MG63 (cell line): ENCODE results near the gene KIF12. TPM values are rescaled to one million over a fixed set of nuclear protein-coding genes. Genes with fewer than 3 reads are reported as not detected.

Experiments
- DNase-seq: peaks from one replicate; pipeline ENCODE4 v3.0.0-alpha.2; 2020
- H3K27me3 ChIP-seq: fragments of 250-450 bp; sonication (Bioruptor Pico); 2 replicates; pipeline ENCODE4 v1.5.1; 2020; ENCODE audit warnings: mild to moderate bottlenecking, moderate library complexity
- H3K36me3 ChIP-seq: fragments of 250-450 bp; sonication (Bioruptor Pico); 2 replicates; pipeline ENCODE4 v1.5.1; 2020; ENCODE audit warnings: mild to moderate bottlenecking, moderate library complexity
- H3K4me3 ChIP-seq: fragments of 250-450 bp; sonication (Bioruptor Pico); 2 replicates; pipeline ENCODE4 v1.5.1; 2020; ENCODE audit warnings: mild to moderate bottlenecking, moderate library complexity
- H3K9me3 ChIP-seq: fragments of 250-450 bp; sonication (Bioruptor Pico); 2 replicates; pipeline ENCODE4 v1.5.1; 2020; ENCODE audit warnings: mild to moderate bottlenecking, moderate library complexity
- total RNA-seq: library from RNA; depleted of rRNA; stranded (reverse); fragments of >200 nt; shearing (Covaris generic); gene quantifications from 2 replicates; pipeline ENCODE4 v1.2.3, GENCODE V29; 2014; ENCODE audit warnings: low replicate concordance

The KIF12 gene
- total RNA-seq, 1 experiment from 2014 or later = not detected

DNA sequence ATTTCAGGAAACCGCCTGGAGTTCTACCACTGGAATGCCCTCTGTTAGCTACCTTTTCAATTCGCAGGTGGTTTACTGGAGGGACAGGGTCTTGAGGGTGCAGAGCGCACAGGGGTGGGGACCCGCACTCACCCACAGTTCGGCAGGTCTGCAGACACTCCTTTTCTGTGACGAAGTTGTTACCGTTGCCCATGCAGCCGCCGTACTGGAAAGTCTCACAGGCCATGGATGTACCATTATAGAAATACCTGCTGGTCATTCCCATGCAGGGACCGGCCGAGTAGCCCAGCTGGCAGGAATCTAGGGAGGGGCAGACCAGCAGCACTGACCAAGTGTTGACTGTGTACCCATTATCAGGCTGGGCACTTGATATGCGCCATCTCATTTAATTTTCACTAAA, 37.8 kb downstream of the KIF12 start:
- H3K9me3 ChIP-seq = no peaks in the 10 kb centered on the region; the same call in 1 of the 2 replicates
- H3K36me3 ChIP-seq = no peaks in the 10 kb centered on the region
- no peak overlapping the region for H3K4me3 ChIP-seq
- DNase-seq = no peak
- H3K27me3 ChIP-seq = peaks cover 6% of the 10 kb centered on the region; the same call in 1 of the 2 replicates

- Histone ChIP-seq H3K27me3 (peaks cover 6% of the 10 kb centered on the region; the same call in 1 of the 2 replicates), H3K36me3 (no peaks in the 10 kb centered on the region), H3K9me3 (no peaks in the 10 kb centered on the region; the same call in 1 of the 2 replicates), H3K4me3 (no peak overlapping the region)
- no peak for DNase-seq
Observed at GRCh38 chr9:114060711-114061110, 38.4 kb downstream of the KIF12 start.

- Histone ChIP-seq H3K27me3 (peaks cover 6% of the 10 kb centered on the region; the same call in 1 of the 2 replicates), H3K9me3 (no peaks in the 10 kb centered on the region; the same call in 1 of the 2 replicates), H3K36me3 (no peaks in the 10 kb centered on the region), H3K4me3 (no peak overlapping the region)
- no peak for DNase-seq
Observed at GRCh38 chr9:114060070-114060469, 39.0 kb downstream of the KIF12 start.

DNA sequence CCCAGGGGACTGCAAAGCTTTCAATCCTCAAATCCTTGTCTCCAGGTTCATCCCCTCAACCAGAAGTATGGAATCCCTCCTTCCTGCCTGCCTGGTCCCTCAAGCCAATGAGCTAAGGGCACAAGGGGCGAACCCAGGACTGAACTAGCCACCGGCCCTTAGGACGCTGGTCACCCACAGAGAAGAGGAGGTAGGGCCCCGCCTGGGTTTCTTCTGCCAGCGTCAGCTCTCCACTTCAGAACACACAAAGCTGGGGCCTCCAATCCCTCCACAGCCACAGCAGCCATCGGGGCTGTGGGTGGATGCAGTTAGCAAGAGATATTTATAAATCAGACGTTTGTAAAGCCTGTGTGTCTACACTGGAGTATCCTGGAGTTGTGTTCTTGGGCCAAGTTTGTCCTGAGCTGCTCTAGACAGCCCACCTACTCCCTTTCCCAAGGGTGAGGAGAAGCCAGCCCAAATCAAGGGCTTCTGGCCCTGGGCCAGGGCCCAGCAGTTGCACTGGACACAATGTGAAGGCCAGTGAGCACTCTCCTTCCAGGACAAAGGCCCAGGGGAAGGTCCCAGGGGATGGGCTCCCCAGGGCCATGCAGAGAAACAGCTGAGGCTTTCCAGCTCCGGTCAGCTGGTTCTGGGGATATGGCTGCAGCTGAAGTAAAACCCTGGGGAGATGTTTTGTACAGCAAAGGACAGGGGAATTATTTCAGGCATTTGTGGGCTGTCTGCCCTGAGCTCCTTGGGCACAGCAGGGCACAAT, 39.9 kb downstream of the KIF12 start:
- peaks cover 5% of the 10 kb centered on the region; the same call in 1 of the 2 replicates for H3K27me3 ChIP-seq
- H3K4me3 ChIP-seq = no peak overlapping the region
- H3K9me3 ChIP-seq = no peaks in the 10 kb centered on the region; the same call in 1 of the 2 replicates
- no peaks in the 10 kb centered on the region for H3K36me3 ChIP-seq
- no peak for DNase-seq

GRCh38 chr9:114058688-114059046, 40.4 kb downstream of the KIF12 start:
- no peak for DNase-seq
- no peaks in the 10 kb centered on the region for H3K36me3 ChIP-seq
- peaks cover 1% of the 10 kb centered on the region; the same call in 1 of the 2 replicates for H3K27me3 ChIP-seq
- H3K9me3 ChIP-seq = no peaks in the 10 kb centered on the region; the same call in 1 of the 2 replicates
- no peak overlapping the region for H3K4me3 ChIP-seq

DNA sequence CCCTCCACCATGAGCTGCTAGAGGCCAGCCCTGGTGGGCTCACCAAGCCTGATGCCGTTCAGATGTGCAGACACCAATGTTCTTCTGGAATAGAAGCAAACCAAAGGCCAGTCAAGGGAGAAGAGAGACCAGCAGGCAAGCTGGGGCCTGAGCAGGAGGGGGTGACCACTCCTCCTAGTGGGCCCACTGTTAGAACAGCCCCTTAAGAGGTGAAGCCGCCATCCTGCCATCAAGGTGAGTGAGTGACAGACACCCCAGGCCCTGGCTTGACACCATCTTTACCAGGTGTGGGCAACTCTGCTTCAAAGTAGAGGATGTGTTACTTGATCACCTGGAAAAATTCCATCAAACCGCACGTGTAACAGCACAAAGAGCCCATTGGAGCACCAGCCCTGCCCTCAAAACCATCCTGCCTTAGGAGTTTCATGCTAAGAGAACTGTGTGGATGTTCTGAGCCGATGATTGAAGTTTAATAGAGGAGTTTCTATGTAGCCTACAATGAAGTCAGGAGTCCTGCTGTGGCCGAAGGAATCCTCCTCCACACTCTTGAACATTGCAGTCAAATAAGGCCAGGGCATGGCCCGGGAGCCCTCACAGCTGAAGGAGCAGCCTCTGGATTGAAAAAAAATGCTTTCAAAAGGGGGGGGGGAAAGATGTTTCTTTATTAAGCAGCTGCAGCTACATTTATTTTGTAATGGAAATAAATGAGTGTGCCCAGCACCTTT, 41.8 kb downstream of the KIF12 start:
- no peak for DNase-seq
- Histone ChIP-seq H3K36me3 (no peaks in the 10 kb centered on the region), H3K27me3 (no peaks in the 10 kb centered on the region), H3K4me3 (no peak overlapping the region), H3K9me3 (no peaks in the 10 kb centered on the region)

DNA sequence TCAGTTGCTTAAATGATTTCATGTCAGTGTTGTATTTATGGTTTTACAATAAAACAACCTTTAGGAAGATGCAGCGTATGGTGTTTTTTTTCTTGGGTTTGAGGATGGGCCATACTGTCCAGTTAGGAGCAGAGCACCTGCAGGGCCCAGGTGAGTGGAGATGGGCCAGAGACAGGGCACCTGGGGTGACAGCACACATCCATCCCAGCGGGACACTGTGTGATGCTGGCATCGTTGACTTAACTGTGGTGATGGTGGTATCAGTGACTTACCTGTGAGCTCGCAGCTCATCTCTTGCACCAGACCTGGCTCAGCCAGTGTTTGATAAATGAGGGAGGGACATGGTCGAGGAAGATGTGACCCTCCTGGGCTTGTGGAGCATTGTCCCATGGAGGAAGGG, 42.6 kb downstream of the KIF12 start:
- no peak for DNase-seq
- H3K4me3 ChIP-seq = no peak overlapping the region
- no peaks in the 10 kb centered on the region for H3K9me3 ChIP-seq
- no peaks in the 10 kb centered on the region; the same call in 1 of the 2 replicates for H3K36me3 ChIP-seq
- no peaks in the 10 kb centered on the region for H3K27me3 ChIP-seq

DNA sequence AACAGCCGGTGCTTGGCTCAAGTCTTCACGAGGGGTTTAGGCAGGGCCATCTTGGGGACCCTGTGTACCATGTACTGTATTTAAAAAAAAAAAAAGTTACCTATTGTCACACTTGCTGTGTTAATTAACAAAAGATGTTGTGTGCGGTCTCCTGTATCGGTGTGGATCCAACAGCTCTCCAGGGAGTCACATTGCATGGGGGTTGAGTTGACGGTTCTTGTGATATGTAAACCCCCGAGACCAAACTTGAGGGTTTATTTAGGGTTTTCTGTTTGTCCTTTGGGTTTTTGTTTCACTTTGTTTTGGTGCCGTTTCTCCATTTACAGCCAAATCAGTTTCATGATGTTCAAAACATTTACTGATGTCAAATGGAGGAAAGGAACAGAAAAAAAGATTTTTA, 43.2 kb downstream of the KIF12 start:
- H3K36me3 ChIP-seq = no peaks in the 10 kb centered on the region; the same call in 1 of the 2 replicates
- DNase-seq = no peak
- no peaks in the 10 kb centered on the region for H3K9me3 ChIP-seq
- no peak overlapping the region for H3K4me3 ChIP-seq
- H3K27me3 ChIP-seq = no peaks in the 10 kb centered on the region

GRCh38 chr9:114055061-114055460, 44.0 kb downstream of the KIF12 start:
- no peaks in the 10 kb centered on the region for H3K9me3 ChIP-seq
- H3K4me3 ChIP-seq = no peak overlapping the region
- no peaks in the 10 kb centered on the region for H3K27me3 ChIP-seq
- no peak for DNase-seq
- H3K36me3 ChIP-seq = peaks cover 2% of the 10 kb centered on the region; the same call in 1 of the 2 replicates

DNA sequence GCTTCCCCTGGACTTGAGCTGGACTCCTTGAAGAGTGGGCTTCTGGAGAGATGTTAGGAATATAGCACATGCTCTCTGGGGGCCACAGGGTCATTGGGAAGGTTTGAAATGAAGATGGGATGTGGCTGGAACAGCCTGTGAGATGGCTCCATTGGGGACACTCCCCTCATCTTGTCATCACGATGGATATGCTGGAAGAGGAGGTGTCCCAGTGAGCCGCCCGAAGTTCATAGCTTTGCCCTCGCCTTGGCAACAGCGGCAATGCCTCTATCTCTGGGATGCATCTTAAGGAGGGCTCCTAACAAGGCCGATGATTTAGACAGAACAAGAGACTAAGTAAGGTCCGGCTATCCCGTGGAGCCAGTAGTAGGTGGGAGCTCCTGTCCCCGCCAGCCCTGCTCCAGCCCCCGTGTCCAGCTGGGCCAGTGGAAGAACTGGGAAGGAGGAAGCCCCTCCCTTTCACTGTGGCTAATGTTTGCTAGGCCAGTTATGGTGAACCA, 44.9 kb downstream of the KIF12 start:
- Histone ChIP-seq H3K9me3 (no peaks in the 10 kb centered on the region), H3K36me3 (peaks cover 2% of the 10 kb centered on the region; the same call in 1 of the 2 replicates), H3K4me3 (no peak overlapping the region), H3K27me3 (no peaks in the 10 kb centered on the region)
- DNase-seq = no peak

- Histone ChIP-seq H3K9me3 (no peaks in the 10 kb centered on the region), H3K4me3 (no peak overlapping the region), H3K36me3 (peaks cover 2% of the 10 kb centered on the region; the same call in 1 of the 2 replicates), H3K27me3 (no peaks in the 10 kb centered on the region)
- no peak for DNase-seq
Observed at GRCh38 chr9:114053246-114054005, 45.7 kb downstream of the KIF12 start.

GRCh38 chr9:114051706-114052105, 47.4 kb downstream of the KIF12 start:
- Histone ChIP-seq H3K36me3 (peaks cover 5% of the 10 kb centered on the region; the same call in 1 of the 2 replicates), H3K27me3 (no peaks in the 10 kb centered on the region), H3K4me3 (no peak overlapping the region), H3K9me3 (no peaks in the 10 kb centered on the region)
- DNase-seq = no peak

- Histone ChIP-seq H3K9me3 (no peaks in the 10 kb centered on the region), H3K4me3 (no peak overlapping the region), H3K27me3 (no peaks in the 10 kb centered on the region), H3K36me3 (peaks cover 5% of the 10 kb centered on the region; the same call in 1 of the 2 replicates)
- no peak for DNase-seq
Observed at GRCh38 chr9:114051281-114051680, 47.8 kb downstream of the KIF12 start.

DNA sequence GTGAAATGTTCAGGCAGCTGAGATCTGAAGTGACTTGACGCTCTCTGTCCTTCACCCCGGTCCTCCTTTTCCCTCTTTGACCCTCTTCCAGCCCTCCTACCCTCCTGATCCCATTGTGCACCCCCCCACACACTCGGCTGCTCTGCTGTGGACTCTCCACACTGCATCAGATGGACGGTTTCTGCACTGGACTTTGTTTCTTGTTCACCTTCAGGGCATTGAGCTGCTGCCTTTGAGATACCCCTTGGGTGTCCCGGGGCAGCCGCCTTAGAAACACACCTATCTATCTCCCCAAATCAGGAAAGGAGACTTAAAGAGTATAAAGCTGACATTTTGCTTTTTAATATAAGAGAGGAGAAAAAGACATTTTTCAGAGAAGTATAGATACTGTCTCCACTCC, 48.4 kb downstream of the KIF12 start:
- DNase-seq = no peak
- peaks cover 5% of the 10 kb centered on the region; the same call in 1 of the 2 replicates for H3K36me3 ChIP-seq
- H3K4me3 ChIP-seq = no peak overlapping the region
- no peaks in the 10 kb centered on the region for H3K27me3 ChIP-seq
- no peaks in the 10 kb centered on the region for H3K9me3 ChIP-seq

DNA sequence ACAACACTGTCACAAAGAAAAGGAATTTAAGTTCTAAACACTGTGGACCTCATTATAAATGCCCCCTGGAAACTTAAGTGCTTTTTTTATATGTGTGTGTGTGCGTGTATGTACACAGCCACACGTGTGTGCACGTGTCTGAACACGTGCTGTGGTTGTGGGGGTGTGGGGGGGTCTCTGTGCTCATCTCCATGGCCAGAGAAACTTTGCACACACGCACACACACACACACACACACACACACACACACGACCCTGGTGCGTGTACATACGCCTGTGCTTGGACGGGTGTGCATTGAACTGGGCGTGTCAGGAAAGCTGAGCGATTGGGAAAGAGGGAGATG, 48.9 kb downstream of the KIF12 start:
- Histone ChIP-seq H3K27me3 (no peaks in the 10 kb centered on the region), H3K9me3 (no peaks in the 10 kb centered on the region), H3K36me3 (peaks cover 5% of the 10 kb centered on the region; the same call in 1 of the 2 replicates), H3K4me3 (no peak overlapping the region)
- DNase-seq = no peak

DNA sequence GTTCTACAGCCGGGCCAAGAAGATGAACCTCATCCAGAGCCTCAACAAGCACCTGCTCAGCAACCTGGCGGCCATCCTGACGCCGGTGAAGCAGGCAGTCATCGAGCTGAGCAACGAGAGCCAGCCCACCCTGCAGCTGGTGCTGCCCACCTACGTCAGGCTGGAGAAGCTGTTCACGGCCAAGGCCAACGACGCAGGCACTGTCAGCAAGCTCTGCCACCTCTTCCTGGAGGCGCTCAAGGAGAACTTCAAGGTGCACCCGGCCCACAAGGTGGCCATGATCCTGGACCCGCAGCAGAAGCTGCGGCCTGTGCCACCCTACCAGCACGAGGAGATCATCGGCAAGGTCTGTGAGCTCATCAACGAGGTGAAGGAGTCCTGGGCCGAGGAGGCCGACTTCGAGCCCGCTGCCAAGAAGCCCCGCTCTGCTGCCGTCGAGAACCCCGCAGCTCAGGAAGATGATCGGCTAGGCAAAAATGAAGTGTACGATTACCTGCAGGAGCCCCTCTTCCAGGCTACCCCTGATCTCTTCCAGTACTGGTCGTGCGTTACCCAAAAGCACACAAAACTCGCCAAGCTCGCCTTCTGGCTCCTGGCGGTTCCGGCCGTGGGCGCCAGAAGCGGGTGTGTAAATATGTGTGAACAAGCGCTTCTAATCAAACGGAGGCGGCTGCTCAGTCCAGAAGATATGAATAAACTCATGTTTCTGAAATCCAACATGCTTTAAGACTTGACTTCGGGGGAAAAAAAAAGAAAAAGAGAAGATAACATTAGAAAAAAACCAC, 49.5 kb downstream of the KIF12 start:
- no peak for DNase-seq
- Histone ChIP-seq H3K36me3 (peaks cover 5% of the 10 kb centered on the region; the same call in 1 of the 2 replicates), H3K9me3 (no peaks in the 10 kb centered on the region), H3K4me3 (no peak overlapping the region), H3K27me3 (no peaks in the 10 kb centered on the region)
